ENCODE measurements around the gene RMP24.

DNA sequence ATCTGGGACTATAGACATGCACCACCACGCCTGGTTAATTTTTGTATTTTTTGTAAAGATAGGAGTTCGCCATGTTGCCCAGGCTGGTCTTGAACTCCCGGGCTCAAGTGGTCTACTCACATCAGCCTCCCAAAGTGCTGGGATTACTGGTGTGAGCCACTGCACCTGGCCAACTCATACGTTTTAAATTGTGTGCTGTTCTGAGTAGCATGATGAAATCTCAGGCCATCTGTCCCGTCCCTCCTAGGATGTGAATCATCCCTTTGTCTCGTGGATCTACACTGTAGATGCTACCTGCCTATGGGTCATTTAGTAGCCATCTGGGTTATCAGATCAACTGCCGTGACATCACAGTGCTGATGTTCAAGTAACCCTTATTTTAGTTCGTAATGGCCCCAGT is 38.5 kb upstream of the RMP24 start:
- no peak for TF ChIP-seq CTCF (IDR thresholded peaks at IDR 0.05)
- no peak for TF ChIP-seq STAT6 (CRISPR knock-in tag; conservative IDR thresholded peaks at IDR 0.05; ENCODE audit: low read depth)
- TF ChIP-seq GRHL2 (CRISPR knock-in tag; IDR thresholded peaks at IDR 0.05; ENCODE audit: insufficient replicate concordance, severe bottlenecking) = no peak

Measured in WTC11 (cell line).